Upper lobe of left lung (tissue), 4 donors: ENCODE data around the gene MRPS24.

Source experiments
- CTCF ChIP-seq, 6 experiments: fragments of 450-650 bp in 4 of 6; fragments of 200-600 bp in 2 of 6; sonication (generic) in 2 of 6; IDR thresholded peaks; one replicate each; pipeline ENCODE4 v1.5.1; 2016 to 2019; ENCODE audit warnings: antibody characterized with exemption in 6 of 6
- EP300 ChIP-seq, 4 donors: sonication (generic); formaldehyde crosslinking; IDR thresholded peaks; one replicate each; pipeline ENCODE4 v1.5.1; 2017; ENCODE audit warnings: antibody characterized with exemption in 4 of 4, control low read depth in 2 of 4
- POLR2A ChIP-seq, 4 donors: fragments of 450-650 bp; IDR thresholded peaks; one replicate each; pipeline ENCODE4 v1.5.1; 2016 to 2017; ENCODE audit warnings: antibody characterized with exemption in 4 of 4, mild to moderate bottlenecking in 2 of 4
- POLR2AphosphoS5 ChIP-seq, 2 donors: sonication (generic); formaldehyde crosslinking; IDR thresholded peaks; one replicate each; pipeline ENCODE4 v1.5.1; 2017; ENCODE audit warnings: antibody characterized with exemption in 2 of 2

DNA sequence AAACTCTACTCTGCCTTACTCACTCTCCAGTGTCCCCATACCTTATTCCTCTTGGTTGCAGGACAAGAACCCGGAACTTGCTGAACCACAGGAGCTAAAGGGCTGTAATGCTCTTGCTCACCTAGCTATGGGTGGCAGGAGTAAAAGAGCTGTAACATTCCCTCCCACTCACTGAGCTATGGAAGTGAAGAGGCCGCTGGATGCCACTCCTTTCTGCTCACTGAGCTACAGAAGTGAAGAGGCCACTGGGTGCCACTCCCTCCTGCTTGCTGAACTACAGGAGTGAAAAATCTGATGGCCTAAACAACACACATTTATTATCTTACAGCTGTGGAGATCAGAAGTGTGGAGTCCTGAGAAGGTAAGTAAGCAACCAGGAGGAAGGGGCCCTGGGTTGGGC is 17.5 kb downstream of the MRPS24 start:
- TF ChIP-seq CTCF (IDR thresholded peaks at IDR 0.05) (no peak), POLR2A (IDR thresholded peaks at IDR 0.05) (no peak), POLR2AphosphoS5 (IDR thresholded peaks at IDR 0.05) (no peak), EP300 (IDR thresholded peaks at IDR 0.05) (no peak)
